SH-SY5Y (cell line): Measurements from ENCODE around the gene AP5Z1.

Experiments used
- GATA2 ChIP-seq: IDR thresholded peaks from 2 replicates; pipeline ENCODE4 v1.6.1; 2011; ENCODE audit warnings: mild to moderate bottlenecking, low read depth, low read length
- GATA3 ChIP-seq: IDR thresholded peaks from 2 replicates; pipeline ENCODE4 v1.6.1; 2011; ENCODE audit warnings: low read depth, mild to moderate bottlenecking, low read length, moderate library complexity

GRCh38 chr7:4788627-4789189 is 13.3 kb downstream of the AP5Z1 start:
- TF ChIP-seq GATA2 (no peak), GATA3 (no peak)
